Measurements from ENCODE around the gene SH2D6.

DNA sequence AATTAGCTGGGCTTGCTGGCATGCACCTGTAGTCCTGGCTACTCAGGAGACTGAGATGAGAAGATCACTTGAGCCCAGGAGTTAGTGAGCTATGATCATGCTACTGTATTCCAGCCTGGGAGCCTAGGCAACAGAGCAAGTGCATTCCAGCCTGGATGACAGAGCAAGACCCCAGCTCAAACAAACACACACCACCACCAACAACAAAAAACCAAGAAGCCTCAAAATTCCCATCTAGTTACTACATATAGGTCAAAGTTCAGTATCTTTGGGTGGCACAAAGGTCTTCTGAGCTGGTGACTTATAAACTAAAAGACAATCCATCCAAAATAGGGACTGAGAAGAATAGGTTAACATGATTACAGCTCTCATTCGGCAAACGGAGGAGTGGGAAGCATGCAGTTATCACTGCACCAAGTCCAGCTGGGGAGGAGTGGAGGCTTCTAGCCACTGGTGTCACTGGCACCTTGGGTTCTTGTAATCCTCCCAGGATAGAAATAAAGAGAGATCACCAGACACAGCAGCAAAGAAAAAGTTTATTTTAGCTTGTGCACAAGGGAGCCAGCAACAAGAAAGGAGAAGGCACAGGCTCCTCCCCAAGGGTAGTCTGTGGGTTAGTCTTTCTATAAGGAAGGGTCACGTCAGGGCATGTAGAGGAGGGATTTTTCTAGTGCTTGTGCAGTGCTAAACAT is 57.4 kb downstream of the SH2D6 start:
- TF ChIP-seq, protein P1, sequence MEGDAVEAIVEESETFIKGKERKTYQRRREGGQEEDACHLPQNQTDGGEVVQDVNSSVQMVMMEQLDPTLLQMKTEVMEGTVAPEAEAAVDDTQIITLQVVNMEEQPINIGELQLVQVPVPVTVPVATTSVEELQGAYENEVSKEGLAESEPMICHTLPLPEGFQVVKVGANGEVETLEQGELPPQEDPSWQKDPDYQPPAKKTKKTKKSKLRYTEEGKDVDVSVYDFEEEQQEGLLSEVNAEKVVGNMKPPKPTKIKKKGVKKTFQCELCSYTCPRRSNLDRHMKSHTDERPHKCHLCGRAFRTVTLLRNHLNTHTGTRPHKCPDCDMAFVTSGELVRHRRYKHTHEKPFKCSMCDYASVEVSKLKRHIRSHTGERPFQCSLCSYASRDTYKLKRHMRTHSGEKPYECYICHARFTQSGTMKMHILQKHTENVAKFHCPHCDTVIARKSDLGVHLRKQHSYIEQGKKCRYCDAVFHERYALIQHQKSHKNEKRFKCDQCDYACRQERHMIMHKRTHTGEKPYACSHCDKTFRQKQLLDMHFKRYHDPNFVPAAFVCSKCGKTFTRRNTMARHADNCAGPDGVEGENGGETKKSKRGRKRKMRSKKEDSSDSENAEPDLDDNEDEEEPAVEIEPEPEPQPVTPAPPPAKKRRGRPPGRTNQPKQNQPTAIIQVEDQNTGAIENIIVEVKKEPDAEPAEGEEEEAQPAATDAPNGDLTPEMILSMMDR (IDR thresholded peaks at IDR 0.05): no peak
- no peak for TF ChIP-seq POLR2A (IDR thresholded peaks at IDR 0.05)

Data from body of pancreas (tissue), 4 donors.